HUES48 (cell line): ENCODE results near the gene MED15.

ENCODE experiments used
- H3K27ac ChIP-seq: one replicate; pipeline ENCODE4 v1.7.0; 2013; ENCODE audit warnings: low read depth, low read length, inconsistent platforms
- H3K27me3 ChIP-seq: 2 replicates; pipeline ENCODE4 v1.6.1; 2013; ENCODE audit warnings: mild to moderate bottlenecking, low read length; ENCODE audit not compliant: control insufficient read depth, insufficient read depth
- H3K36me3 ChIP-seq: 2 replicates; pipeline ENCODE4 v1.6.1; 2013; ENCODE audit warnings: low read length; ENCODE audit not compliant: control insufficient read depth, insufficient read depth
- H3K4me1 ChIP-seq: 2 replicates; pipeline ENCODE4 v1.6.1; 2013; ENCODE audit warnings: mild to moderate bottlenecking, low read length; ENCODE audit not compliant: control insufficient read depth, insufficient read depth
- H3K4me3 ChIP-seq: 2 replicates; pipeline ENCODE4 v1.5.1; 2013; ENCODE audit warnings: mild to moderate bottlenecking, low read depth, low read length
- H3K9ac ChIP-seq: 2 replicates; pipeline ENCODE4 v1.6.1; 2013; ENCODE audit warnings: mild to moderate bottlenecking, low read depth, low read length, moderate library complexity
- H3K9me3 ChIP-seq: 2 replicates; pipeline ENCODE4 v1.6.1; 2013; ENCODE audit warnings: low read length; ENCODE audit not compliant: control insufficient read depth, insufficient read depth

The MED15 gene

GRCh38 chr22:20568502-20569058, 61.2 kb downstream of the MED15 start:
- H3K36me3 ChIP-seq: peaks cover 81% of the 10 kb centered on the region
- no peaks in the 10 kb centered on the region for H3K4me1 ChIP-seq
- no peaks in the 10 kb centered on the region for H3K27me3 ChIP-seq
- H3K4me3 ChIP-seq: no peak overlapping the region
- H3K9me3 ChIP-seq: no peaks in the 10 kb centered on the region
- H3K9ac ChIP-seq: no peak overlapping the region
- H3K27ac ChIP-seq: no peak overlapping the region

- H3K9me3 ChIP-seq: no peaks in the 10 kb centered on the region
- no peak overlapping the region for H3K27ac ChIP-seq
- peaks cover 89% of the 10 kb centered on the region for H3K36me3 ChIP-seq
- no peak overlapping the region for H3K9ac ChIP-seq
- no peak overlapping the region for H3K4me3 ChIP-seq
- H3K4me1 ChIP-seq: no peaks in the 10 kb centered on the region
- H3K27me3 ChIP-seq: no peaks in the 10 kb centered on the region
Observed at GRCh38 chr22:20569059-20570058, 61.9 kb downstream of the MED15 start.

GRCh38 chr22:20571078-20571503, 63.7 kb downstream of the MED15 start:
- Histone ChIP-seq H3K27me3 (no peaks in the 10 kb centered on the region), H3K9ac (no peak overlapping the region), H3K4me3 (no peak overlapping the region), H3K36me3 (peaks cover 89% of the 10 kb centered on the region), H3K4me1 (no peaks in the 10 kb centered on the region), H3K9me3 (no peaks in the 10 kb centered on the region), H3K27ac (no peak overlapping the region)

GRCh38 chr22:20571531-20572007, 64.2 kb downstream of the MED15 start:
- peaks cover 88% of the 10 kb centered on the region for H3K36me3 ChIP-seq
- no peak overlapping the region for H3K4me3 ChIP-seq
- no peak overlapping the region for H3K27ac ChIP-seq
- H3K9ac ChIP-seq: no peak overlapping the region
- H3K4me1 ChIP-seq: no peaks in the 10 kb centered on the region
- H3K27me3 ChIP-seq: no peaks in the 10 kb centered on the region
- no peaks in the 10 kb centered on the region for H3K9me3 ChIP-seq

GRCh38 chr22:20572132-20572802, 64.9 kb downstream of the MED15 start:
- Histone ChIP-seq H3K4me1 (no peaks in the 10 kb centered on the region), H3K4me3 (no peak overlapping the region), H3K27me3 (no peaks in the 10 kb centered on the region), H3K9me3 (no peaks in the 10 kb centered on the region), H3K9ac (no peak overlapping the region), H3K36me3 (peaks cover 86% of the 10 kb centered on the region), H3K27ac (no peak overlapping the region)

- Histone ChIP-seq H3K36me3 (peaks cover 85% of the 10 kb centered on the region), H3K27ac (no peak overlapping the region), H3K9ac (no peak overlapping the region), H3K27me3 (no peaks in the 10 kb centered on the region), H3K9me3 (no peaks in the 10 kb centered on the region), H3K4me1 (no peaks in the 10 kb centered on the region), H3K4me3 (no peak overlapping the region)
Observed at GRCh38 chr22:20573176-20573832, 65.9 kb downstream of the MED15 start.

- Histone ChIP-seq H3K27ac (no peak overlapping the region), H3K4me1 (no peaks in the 10 kb centered on the region), H3K27me3 (no peaks in the 10 kb centered on the region), H3K9ac (no peak overlapping the region), H3K36me3 (peaks cover 85% of the 10 kb centered on the region), H3K4me3 (no peak overlapping the region), H3K9me3 (no peaks in the 10 kb centered on the region)
Observed at GRCh38 chr22:20573833-20574615, 66.6 kb downstream of the MED15 start.

- H3K9me3 ChIP-seq: no peaks in the 10 kb centered on the region
- H3K27ac ChIP-seq: no peak overlapping the region
- no peak overlapping the region for H3K4me3 ChIP-seq
- H3K27me3 ChIP-seq: no peaks in the 10 kb centered on the region
- H3K36me3 ChIP-seq: peaks cover 78% of the 10 kb centered on the region
- H3K9ac ChIP-seq: no peak overlapping the region
- no peaks in the 10 kb centered on the region for H3K4me1 ChIP-seq
Observed at GRCh38 chr22:20574920-20575353, 67.5 kb downstream of the MED15 start.

GRCh38 chr22:20575724-20576444, 68.5 kb downstream of the MED15 start:
- Histone ChIP-seq H3K4me3 (no peak overlapping the region), H3K36me3 (peaks cover 76% of the 10 kb centered on the region), H3K27me3 (no peaks in the 10 kb centered on the region), H3K27ac (no peak overlapping the region), H3K4me1 (no peaks in the 10 kb centered on the region), H3K9ac (no peak overlapping the region), H3K9me3 (no peaks in the 10 kb centered on the region)
